ENCODE measurements around the gene SLAMF7. TPM values are rescaled to one million over a fixed set of nuclear protein-coding genes. Genes with fewer than 3 reads are reported as not detected.

The SLAMF7 gene
- total RNA-seq, 1 donor from 2014 or later: not detected

GRCh38 chr1:160740133-160740688, 1.2 kb downstream of the SLAMF7 start:
- DNase-seq (ENCODE audit: extremely low spot score, unreplicated experiment): no peak
- no peaks in the 10 kb centered on the region for H3K4me1 Mint-ChIP-seq (ENCODE audit: unreplicated experiment)
- TF ChIP-seq, protein P1, sequence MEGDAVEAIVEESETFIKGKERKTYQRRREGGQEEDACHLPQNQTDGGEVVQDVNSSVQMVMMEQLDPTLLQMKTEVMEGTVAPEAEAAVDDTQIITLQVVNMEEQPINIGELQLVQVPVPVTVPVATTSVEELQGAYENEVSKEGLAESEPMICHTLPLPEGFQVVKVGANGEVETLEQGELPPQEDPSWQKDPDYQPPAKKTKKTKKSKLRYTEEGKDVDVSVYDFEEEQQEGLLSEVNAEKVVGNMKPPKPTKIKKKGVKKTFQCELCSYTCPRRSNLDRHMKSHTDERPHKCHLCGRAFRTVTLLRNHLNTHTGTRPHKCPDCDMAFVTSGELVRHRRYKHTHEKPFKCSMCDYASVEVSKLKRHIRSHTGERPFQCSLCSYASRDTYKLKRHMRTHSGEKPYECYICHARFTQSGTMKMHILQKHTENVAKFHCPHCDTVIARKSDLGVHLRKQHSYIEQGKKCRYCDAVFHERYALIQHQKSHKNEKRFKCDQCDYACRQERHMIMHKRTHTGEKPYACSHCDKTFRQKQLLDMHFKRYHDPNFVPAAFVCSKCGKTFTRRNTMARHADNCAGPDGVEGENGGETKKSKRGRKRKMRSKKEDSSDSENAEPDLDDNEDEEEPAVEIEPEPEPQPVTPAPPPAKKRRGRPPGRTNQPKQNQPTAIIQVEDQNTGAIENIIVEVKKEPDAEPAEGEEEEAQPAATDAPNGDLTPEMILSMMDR (IDR thresholded peaks at IDR 0.05): no peak
- H3K27ac Mint-ChIP-seq (ENCODE audit: unreplicated experiment): no peak overlapping the region
- H3K4me3 Mint-ChIP-seq (ENCODE audit: unreplicated experiment): no peak overlapping the region
- no peaks in the 10 kb centered on the region for H3K9me3 Mint-ChIP-seq (ENCODE audit: unreplicated experiment)
- H3K27me3 Mint-ChIP-seq (ENCODE audit: unreplicated experiment): no peaks in the 10 kb centered on the region
- H3K36me3 Mint-ChIP-seq (ENCODE audit: unreplicated experiment): no peaks in the 10 kb centered on the region

- H3K9me3 Mint-ChIP-seq (ENCODE audit: unreplicated experiment): no peaks in the 10 kb centered on the region
- H3K27me3 Mint-ChIP-seq (ENCODE audit: unreplicated experiment): no peaks in the 10 kb centered on the region
- no peak for DNase-seq (ENCODE audit: extremely low spot score, unreplicated experiment)
- H3K4me3 Mint-ChIP-seq (ENCODE audit: unreplicated experiment): no peak overlapping the region
- H3K36me3 Mint-ChIP-seq (ENCODE audit: unreplicated experiment): no peaks in the 10 kb centered on the region
- TF ChIP-seq, protein P1 (IDR thresholded peaks at IDR 0.05): no peak
- no peak overlapping the region for H3K27ac Mint-ChIP-seq (ENCODE audit: unreplicated experiment)
- H3K4me1 Mint-ChIP-seq (ENCODE audit: unreplicated experiment): no peaks in the 10 kb centered on the region
Measured at GRCh38 chr1:160741092-160741501, 2.0 kb downstream of the SLAMF7 start.

DNA sequence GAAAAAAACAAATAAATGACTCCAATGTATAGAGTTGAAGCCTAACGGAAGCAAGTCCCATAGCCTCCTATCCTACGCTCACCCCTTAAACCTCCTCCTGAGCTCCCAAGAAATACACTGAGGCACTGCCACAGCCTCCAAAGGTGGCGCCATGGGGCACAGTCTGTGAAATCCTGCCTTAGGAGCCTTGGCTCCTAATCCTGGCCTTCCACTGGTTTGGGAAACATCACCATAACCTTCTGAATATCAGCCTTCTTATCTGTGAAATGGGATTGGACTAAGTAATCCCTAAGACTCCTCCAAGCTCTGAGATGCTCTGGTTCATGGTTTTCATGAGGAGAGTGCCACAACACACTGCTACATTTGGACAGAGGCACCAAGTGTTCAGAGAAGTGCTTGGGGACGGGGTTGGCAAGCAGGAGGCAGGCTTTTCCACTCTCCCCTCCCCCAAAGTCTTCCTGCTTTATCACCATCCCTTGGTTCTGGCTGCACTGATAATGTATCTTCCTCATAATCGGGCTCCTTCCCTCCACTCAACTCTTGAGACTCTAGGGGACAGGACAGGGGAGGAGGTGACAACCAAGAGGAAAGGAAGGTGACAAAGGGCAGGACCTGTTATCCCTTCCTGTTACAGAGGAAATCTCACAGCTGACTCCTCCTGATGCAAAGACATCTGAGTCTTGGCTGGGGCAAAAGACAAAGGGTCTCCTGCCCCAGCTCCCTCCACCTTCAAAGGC, 2.7 kb downstream of the SLAMF7 start:
- Mint-ChIP-seq H3K4me3 (ENCODE audit: unreplicated experiment) (no peak overlapping the region), H3K9me3 (ENCODE audit: unreplicated experiment) (no peaks in the 10 kb centered on the region), H3K36me3 (ENCODE audit: unreplicated experiment) (no peaks in the 10 kb centered on the region), H3K27ac (ENCODE audit: unreplicated experiment) (no peak overlapping the region), H3K27me3 (ENCODE audit: unreplicated experiment) (no peaks in the 10 kb centered on the region), H3K4me1 (ENCODE audit: unreplicated experiment) (no peaks in the 10 kb centered on the region)
- no peak for DNase-seq (ENCODE audit: extremely low spot score, unreplicated experiment)
- TF ChIP-seq, protein P1 (IDR thresholded peaks at IDR 0.05): no peak

DNA sequence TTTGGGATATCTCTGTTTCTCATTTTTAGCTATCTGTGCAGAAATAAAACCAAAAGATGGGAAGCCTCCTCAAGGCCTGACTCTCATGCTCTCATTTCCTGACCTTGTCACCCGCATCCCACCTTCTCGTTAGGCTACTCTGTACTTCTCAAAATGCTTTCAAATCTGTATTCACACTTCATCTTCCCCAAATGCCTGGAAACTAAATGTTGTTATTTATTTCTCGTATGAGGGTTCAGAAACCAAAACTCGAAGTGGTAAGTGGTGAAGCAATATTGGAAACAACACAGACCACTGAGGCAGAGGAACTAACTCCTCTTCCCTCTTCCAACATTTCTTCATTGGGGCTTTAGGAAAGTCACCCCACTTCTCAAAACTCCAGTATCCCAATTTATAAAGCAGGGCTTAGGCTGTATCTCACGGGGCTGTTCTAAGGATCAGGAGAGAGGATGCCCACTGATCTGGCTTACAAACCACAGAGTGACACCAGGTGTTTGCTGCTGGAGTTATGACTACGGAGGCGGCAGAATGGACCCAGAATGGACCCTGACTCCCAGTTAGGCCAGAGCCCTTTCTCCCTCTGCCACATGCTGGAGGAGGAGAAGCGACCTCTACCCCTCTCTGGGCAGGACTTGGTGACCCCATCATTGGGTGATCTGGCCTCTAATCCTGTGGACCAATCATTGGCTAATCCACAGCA, 3.5 kb downstream of the SLAMF7 start:
- Mint-ChIP-seq H3K4me1 (ENCODE audit: unreplicated experiment) (no peaks in the 10 kb centered on the region), H3K36me3 (ENCODE audit: unreplicated experiment) (no peaks in the 10 kb centered on the region), H3K27me3 (ENCODE audit: unreplicated experiment) (no peaks in the 10 kb centered on the region), H3K4me3 (ENCODE audit: unreplicated experiment) (no peak overlapping the region), H3K9me3 (ENCODE audit: unreplicated experiment) (no peaks in the 10 kb centered on the region), H3K27ac (ENCODE audit: unreplicated experiment) (no peak overlapping the region)
- TF ChIP-seq, protein P1 (IDR thresholded peaks at IDR 0.05): no peak
- no peak for DNase-seq (ENCODE audit: extremely low spot score, unreplicated experiment)

GRCh38 chr1:160743266-160743665, 4.2 kb downstream of the SLAMF7 start:
- no peaks in the 10 kb centered on the region for H3K9me3 Mint-ChIP-seq (ENCODE audit: unreplicated experiment)
- H3K4me1 Mint-ChIP-seq (ENCODE audit: unreplicated experiment): no peaks in the 10 kb centered on the region
- H3K27me3 Mint-ChIP-seq (ENCODE audit: unreplicated experiment): no peaks in the 10 kb centered on the region
- no peak overlapping the region for H3K4me3 Mint-ChIP-seq (ENCODE audit: unreplicated experiment)
- no peak for DNase-seq (ENCODE audit: extremely low spot score, unreplicated experiment)
- TF ChIP-seq, protein P1 (IDR thresholded peaks at IDR 0.05): no peak
- H3K27ac Mint-ChIP-seq (ENCODE audit: unreplicated experiment): no peak overlapping the region
- H3K36me3 Mint-ChIP-seq (ENCODE audit: unreplicated experiment): no peaks in the 10 kb centered on the region

Data from osteocyte (in vitro differentiated cells).